GM12878 (cell line): ENCODE results near the gene RACGAP1. TPM values are rescaled to one million over a fixed set of nuclear protein-coding genes. Genes with fewer than 3 reads are reported as not detected.

Experiments used
- ATAC-seq: fragments of 200-7000 bp; cut with Tn5 transposase; 3 replicates; pipeline ENCODE4 v1.9.1; 2020; ENCODE audit warnings: mild to moderate bottlenecking, moderate library complexity
- BruUV-seq: library from RNA; stranded (reverse); fragments of 400-500 nt; replicated peaks from 2 replicates; lab custom pipeline; 2021; lab: Mats Ljungman, UMichigan
- CTCF ChIA-PET: fragments of 300-600 bp; sonication (Branson Sonifier 250); formaldehyde crosslinking; extraction: SDS; loops from one replicate; lab custom pipeline; 2021; ENCODE audit warnings: inconsistent platforms; lab: Yijun Ruan, JAX
- POLR2A ChIA-PET: fragments of 350-600 bp; formaldehyde crosslinking; extraction: SDS; loops from one replicate; lab custom pipeline; 2021; ENCODE audit warnings: inconsistent platforms; lab: Charles Lee
- RAD21 ChIA-PET: fragments of 300-600 bp; sonication (Branson Sonifier 250); formaldehyde crosslinking; loops from one replicate; lab custom pipeline; 2023; ENCODE audit warnings: antibody characterized with exemption; ENCODE audit not compliant: unreplicated experiment; lab: Charles Lee
- SMC1A ChIA-PET: fragments of 300-600 bp; sonication (Branson Sonifier 250); formaldehyde crosslinking; loops from one replicate; lab custom pipeline; 2023; ENCODE audit not compliant: unreplicated experiment, uncharacterized antibody; lab: Charles Lee
- DNase-seq: peaks from one replicate; pipeline ENCODE4 v3.0.0-alpha.2; 2011; ENCODE audit warnings: low read depth, low spot score
- FAIRE-seq: peaks from 3 replicates; lab custom pipeline; 2011; peaks lifted over from hg19 to GRCh38; lab: Jason Lieb, UNC
- H2AFZ ChIP-seq: 2 replicates; pipeline ENCODE4 v1.6.0; 2011; ENCODE audit warnings: low read depth, low read length, control low read depth; ENCODE audit not compliant: control insufficient read depth
- H3K27ac ChIP-seq: 2 replicates; pipeline ENCODE4 v1.5.1; 2011; ENCODE audit warnings: control low read depth; ENCODE audit not compliant: control insufficient read depth, insufficient read depth
- H3K27me3 ChIP-seq, 2 experiments: replicated peaks in 1 of 2; 2 replicates each; pipeline versions ENCODE4 v1.6.0 to v1.6.1; 2011; ENCODE audit warnings: low read length in 1 of 2; ENCODE audit not compliant: control insufficient read depth in 2 of 2, insufficient read depth in 2 of 2
- H3K36me3 ChIP-seq, 2 experiments: 2 replicates each; pipeline ENCODE4 v1.5.1; 2011; ENCODE audit warnings: low read length in 1 of 2; ENCODE audit not compliant: control insufficient read depth in 2 of 2, insufficient read depth in 2 of 2
- H3K4me1 ChIP-seq: 2 replicates; pipeline ENCODE4 v1.6.1; 2011; ENCODE audit warnings: mild to moderate bottlenecking, low read length, moderate library complexity, mixed read lengths; ENCODE audit not compliant: control insufficient read depth, insufficient read depth
- H3K4me2 ChIP-seq: 2 replicates; pipeline ENCODE4 v1.6.0; 2011; ENCODE audit warnings: control low read depth; ENCODE audit not compliant: control insufficient read depth, insufficient read depth
- H3K4me3 ChIP-seq: fragments of 200-600 bp; sonication (generic); 2 replicates; pipeline ENCODE4 v1.5.1; 2016
- H3K79me2 ChIP-seq: 2 replicates; pipeline ENCODE4 v1.6.0; 2011; ENCODE audit warnings: low read length; ENCODE audit not compliant: control insufficient read depth, insufficient read depth
- H3K9ac ChIP-seq: 2 replicates; pipeline ENCODE4 v1.8.0; 2011; ENCODE audit warnings: low read length, control low read depth, mixed read lengths; ENCODE audit not compliant: control insufficient read depth, insufficient read depth
- H3K9me3 ChIP-seq: replicated peaks from 3 replicates; pipeline ENCODE4 v1.5.1; 2011; ENCODE audit warnings: mild to moderate bottlenecking, low read length; ENCODE audit not compliant: control insufficient read depth, insufficient read depth
- H4K20me1 ChIP-seq: 2 replicates; pipeline ENCODE4 v1.6.0; 2011; ENCODE audit not compliant: control insufficient read depth, insufficient read depth
- CUX1 ChIP-seq: IDR thresholded peaks from 2 replicates; pipeline ENCODE4 v1.6.1; 2012; ENCODE audit warnings: improper control_type of control experiment, low read depth, low read length; ENCODE audit not compliant: insufficient replicate concordance
- IRF3 ChIP-seq: fragments of 450-650 bp; IDR thresholded peaks from 2 replicates; pipeline ENCODE4 v1.6.1; 2014; ENCODE audit warnings: mild to moderate bottlenecking
- JUND ChIP-seq: IDR thresholded peaks from 2 replicates; pipeline ENCODE4 v1.6.1; 2012; ENCODE audit warnings: low read depth, mild to moderate bottlenecking, low read length, improper control_type of control experiment, moderate library complexity
- MAX ChIP-seq: IDR thresholded peaks from 2 replicates; pipeline ENCODE4 v1.6.1; 2012; ENCODE audit warnings: low read depth, low read length, improper control_type of control experiment
- NFIC ChIP-seq: IDR thresholded peaks from 2 replicates; pipeline ENCODE4 v1.6.1; 2012; ENCODE audit warnings: low read depth, mild to moderate bottlenecking, inconsistent platforms, low read length, moderate library complexity
- NFYB ChIP-seq: IDR thresholded peaks from 2 replicates; pipeline ENCODE4 v1.6.1; 2011; ENCODE audit warnings: low read depth, mild to moderate bottlenecking, low read length, improper control_type of control experiment, moderate library complexity; ENCODE audit not compliant: insufficient read depth
- POLR2AphosphoS5 ChIP-seq: IDR thresholded peaks from 2 replicates; pipeline ENCODE4 v1.6.1; 2011; ENCODE audit warnings: mild to moderate bottlenecking, low read length, inconsistent platforms
- RFX5 ChIP-seq: IDR thresholded peaks from 2 replicates; pipeline ENCODE4 v1.6.1; 2011; ENCODE audit warnings: low read depth, low read length, improper control_type of control experiment
- SIN3A ChIP-seq: IDR thresholded peaks from 2 replicates; pipeline ENCODE4 v1.6.1; 2012; ENCODE audit warnings: low read depth, low read length, improper control_type of control experiment
- SKIL ChIP-seq: fragments of 450-650 bp; IDR thresholded peaks from 2 replicates; pipeline ENCODE4 v1.6.1; 2017; ENCODE audit warnings: mild to moderate bottlenecking, low read depth, inconsistent platforms; ENCODE audit not compliant: poor library complexity, severe bottlenecking
- SPI1 ChIP-seq: IDR thresholded peaks from 2 replicates; pipeline ENCODE4 v1.6.1; 2011; ENCODE audit warnings: low read depth, mild to moderate bottlenecking, low read length, moderate library complexity, borderline replicate concordance; ENCODE audit not compliant: insufficient read depth
- USF2 ChIP-seq: IDR thresholded peaks from 2 replicates; pipeline ENCODE4 v1.6.1; 2011; ENCODE audit warnings: low read depth, low read length, improper control_type of control experiment, borderline replicate concordance
- ZNF384 ChIP-seq: IDR thresholded peaks from 2 replicates; pipeline ENCODE4 v1.6.1; 2012; ENCODE audit warnings: low read depth, mild to moderate bottlenecking, low read length, improper control_type of control experiment, borderline replicate concordance
- WGBS: methylation state at CpG from one replicate; pipeline ENCODE4 v1.1.6; 2016; ENCODE audit warnings: low lambda C conversion rate; ENCODE audit not compliant: insufficient replicate concordance, insufficient coverage; ENCODE audit errors: missing lambda C conversion rate; 5-methylcytosine and 5-hydroxymethylcytosine counted together
- in situ Hi-C: fragments of 300-500 bp; cut with MboI; formaldehyde crosslinking; loops from 9 replicates; pipeline ENCODE4 v1.14.3; 2018; ENCODE audit warnings: mixed read lengths
- intact Hi-C: fragments of 100-400 bp; cut with micrococcal nuclease; formaldehyde crosslinking; loops from one replicate; pipeline ENCODE4 v1.14.2; 2022; ENCODE audit not compliant: unreplicated experiment
- polyA plus RNA-seq, 11 experiments: library from polyadenylated mRNA; depleted of rRNA in 4 of 11; unstranded in 6 of 11; stranded (reverse) in 5 of 11; fragments of >200 nt; fragmentation: Nextera tagmentation in 4 of 11; fragmentation: Illumina TruSeq in 1 of 11; extraction: Ambion mirVana in 4 of 11; extraction: Trizol in 1 of 11; gene quantifications; 1 replicate in 1 of 11; 2 replicates in 10 of 11; pipeline versions ENCODE4 v1.2.1 to v1.2.3, GENCODE V29; 2011 to 2016; ENCODE audit warnings: inconsistent platforms in 2 of 11, missing spikeins in 2 of 11, low read depth in 1 of 11
- total RNA-seq, 4 experiments: library from RNA; depleted of rRNA in 3 of 4; stranded (reverse); fragments of >200 nt in 3 of 4; fragmentation: Illumina TruSeq in 1 of 4; extraction: Trizol in 1 of 4; gene quantifications; 2 replicates each; pipeline versions ENCODE4 v1.2.1 to v1.2.3, GENCODE V29; 2013 to 2021

Gene RACGAP1
- total and polyA plus RNA-seq, 10 of the 15 experiments (the other 5 are each of a cell fraction or from before 2014, with no cell fraction given), result 32.4 to 87.9 (median 76.2) TPM

- intact Hi-C loops, result no loop called here
- TF ChIP-seq IRF3, result no peak
- no peak for TF ChIP-seq ZNF384
- TF ChIP-seq USF2, result no peak
- TF ChIP-seq JUND, result no peak
- TF ChIP-seq RFX5, result no peak
- TF ChIP-seq SKIL, result no peak
- TF ChIP-seq POLR2AphosphoS5, result no peak
- TF ChIP-seq MAX, result no peak
- TF ChIP-seq NFIC, result no peak
- TF ChIP-seq SPI1, result no peak
- no peak for TF ChIP-seq CUX1
- no peak for TF ChIP-seq NFYB
- TF ChIP-seq SIN3A, result no peak
Measured at GRCh38 chr12:49976557-49976956, 48.7 kb downstream of the RACGAP1 start.

More at GRCh38 chr12:49976557-49976956, 48.7 kb downstream of the RACGAP1 start:
- in situ Hi-C loops, result no loop called here
- WGBS, result 19% methylated on average over 2 of the region's 2 CpGs
- Histone ChIP-seq H3K4me1 (no peaks in the 10 kb centered on the region), H3K27me3 (no peaks in the 10 kb centered on the region), H3K79me2 (no peaks in the 10 kb centered on the region), H3K4me3 (no peak overlapping the region), H3K27ac (no peak overlapping the region), H3K9ac (no peak overlapping the region), H2AFZ (no peak overlapping the region), H3K9me3 (no peaks in the 10 kb centered on the region), H4K20me1 (no peaks in the 10 kb centered on the region), H3K36me3 (no peaks in the 10 kb centered on the region), H3K4me2 (no peak overlapping the region)
- ATAC-seq, result no peak
- DNase-seq, result no peak
- ChIA-PET RAD21 (interaction anchor here (1.9 kb wide), 1 partner anchor 10 kb away, joined by 6 read pairs; no protein-coding TSS in a partner anchor), POLR2A (no interaction called here), CTCF (interaction anchor here (0.8 to 1.3 kb wide), 3 partner anchors 9 to 79 kb away, joined by 3 to 6 read pairs (median 4); no protein-coding TSS in a partner anchor), SMC1A (no interaction called here)
- BruUV-seq, result no TSS peak
- FAIRE-seq, result no peak
